Inflammatory macrophage treated with lipopolysaccharide for 1 hour (primary cell): ENCODE measurements around the gene GRM4.
A peak's percentile ranks its signal among the peaks of the same experiment; 100 is the strongest.
"Not testable (repeated sequence)": the region's sequence is repeated elsewhere in the genome, so short reads cannot be mapped to it uniquely, and the experiment has no call there.

Source experiments
- DNase-seq, 2 donors: peaks; one replicate each; pipeline ENCODE4 v3.0.0-alpha.2; 2020 to 2022

The GRM4 gene

DNA sequence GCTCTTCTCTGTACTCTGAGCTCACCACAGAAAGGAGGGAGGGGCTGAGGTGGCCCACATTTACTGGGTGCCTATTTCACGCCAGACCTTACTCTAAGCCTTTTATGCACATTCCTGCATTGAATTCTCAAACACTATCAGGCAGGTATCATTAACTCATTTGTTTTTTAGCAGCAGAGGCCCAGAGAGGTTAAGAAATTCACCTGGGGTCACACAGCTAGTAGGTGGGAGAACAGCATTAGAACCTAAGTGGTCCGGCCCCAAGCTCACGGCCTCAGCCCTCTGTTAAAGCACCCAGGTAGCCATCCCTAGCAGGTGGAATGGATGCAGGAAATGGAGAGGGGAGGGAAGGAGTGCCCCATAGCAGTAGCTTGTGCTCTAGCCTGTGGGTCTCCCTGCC lies 84.5 kb downstream of the GRM4 start:
- DNase-seq = no peak

GRCh38 chr6:34059914-34060313 lies 86.0 kb downstream of the GRM4 start:
- DNase-seq = no peak

- no peak for DNase-seq
Observed at GRCh38 chr6:34059136-34059731, 86.7 kb downstream of the GRM4 start.

- no peak for DNase-seq
Observed at GRCh38 chr6:34057790-34058189, 88.1 kb downstream of the GRM4 start.

GRCh38 chr6:34057191-34057590 lies 88.7 kb downstream of the GRM4 start:
- no peak for DNase-seq

- DNase-seq = peak in 1 of 2 donors; percentile 6
Observed at GRCh38 chr6:34056305-34057108, 89.4 kb downstream of the GRM4 start.

GRCh38 chr6:34055223-34055933 lies 90.5 kb downstream of the GRM4 start:
- peak; percentile 25 to 73 for DNase-seq

DNA sequence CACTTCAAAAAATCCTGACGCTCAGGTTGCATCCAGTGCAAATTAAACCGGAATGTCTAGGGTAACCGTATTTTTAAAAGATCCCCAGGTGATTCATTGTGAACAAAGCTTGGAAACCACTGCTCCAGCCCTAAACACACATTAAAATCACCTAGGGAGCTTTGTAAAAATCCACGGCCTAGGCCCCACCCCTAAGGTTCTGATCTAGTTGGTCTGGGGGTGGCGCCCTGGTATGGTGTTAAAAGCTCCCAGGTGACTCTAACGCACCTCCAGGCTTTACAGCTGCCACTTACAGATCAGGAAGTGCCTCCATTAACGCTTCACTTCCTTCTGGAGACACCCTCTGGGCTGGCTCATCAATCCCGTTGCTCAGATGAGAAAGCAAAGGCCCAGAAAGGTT lies 92.2 kb downstream of the GRM4 start:
- no peak for DNase-seq

GRCh38 chr6:34052918-34053608 lies 92.8 kb downstream of the GRM4 start:
- DNase-seq = no peak

GRCh38 chr6:34052071-34052825 lies 93.6 kb downstream of the GRM4 start:
- DNase-seq = no peak

- DNase-seq = no peak
Observed at GRCh38 chr6:34051331-34051919, 94.5 kb downstream of the GRM4 start.

DNA sequence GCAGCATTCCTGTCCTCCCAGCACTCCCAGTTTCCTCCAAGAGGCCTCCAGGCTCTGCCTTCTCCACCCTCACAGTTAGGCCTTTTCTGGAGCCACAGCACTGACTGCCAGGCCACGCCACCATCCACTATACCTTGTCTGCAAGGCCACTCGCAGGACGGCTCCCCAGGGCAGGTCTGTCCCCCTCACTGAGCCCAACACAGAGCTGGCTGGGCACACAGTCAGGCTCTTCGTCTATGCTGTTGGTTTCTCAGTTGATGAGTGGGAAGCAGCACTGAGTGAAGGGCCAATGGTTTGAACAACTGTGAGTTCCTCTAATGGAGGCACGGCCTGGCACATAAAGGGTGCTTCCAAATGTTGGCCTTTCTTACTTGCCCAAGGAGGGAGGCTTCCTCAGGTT lies 95.2 kb downstream of the GRM4 start:
- no peak for DNase-seq

GRCh38 chr6:34049395-34050342 lies 96.2 kb downstream of the GRM4 start:
- no peak for DNase-seq

GRCh38 chr6:34047913-34048867 lies 97.7 kb downstream of the GRM4 start:
- no peak for DNase-seq

GRCh38 chr6:34046617-34047016 lies 99.3 kb downstream of the GRM4 start:
- DNase-seq = no peak

DNA sequence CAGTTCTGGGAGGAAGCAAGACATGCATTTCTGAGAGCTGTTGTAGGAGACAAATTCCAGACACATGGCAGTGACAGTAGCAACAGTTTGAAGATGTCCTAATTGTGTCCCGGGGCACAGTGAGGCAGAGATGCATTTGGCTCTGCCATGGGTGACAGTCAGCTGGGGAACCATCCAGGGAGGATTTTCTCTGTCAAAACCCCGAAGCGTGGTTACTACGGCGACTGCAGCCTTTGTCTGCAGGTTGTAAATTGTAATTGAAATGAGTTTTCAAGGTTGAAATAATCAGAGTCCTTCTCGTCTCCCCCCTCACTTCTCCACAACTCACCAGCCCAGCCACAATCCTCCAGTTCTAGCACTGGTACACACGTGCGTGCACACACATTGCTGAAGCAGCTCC lies 100.1 kb downstream of the GRM4 start:
- DNase-seq = no peak

DNA sequence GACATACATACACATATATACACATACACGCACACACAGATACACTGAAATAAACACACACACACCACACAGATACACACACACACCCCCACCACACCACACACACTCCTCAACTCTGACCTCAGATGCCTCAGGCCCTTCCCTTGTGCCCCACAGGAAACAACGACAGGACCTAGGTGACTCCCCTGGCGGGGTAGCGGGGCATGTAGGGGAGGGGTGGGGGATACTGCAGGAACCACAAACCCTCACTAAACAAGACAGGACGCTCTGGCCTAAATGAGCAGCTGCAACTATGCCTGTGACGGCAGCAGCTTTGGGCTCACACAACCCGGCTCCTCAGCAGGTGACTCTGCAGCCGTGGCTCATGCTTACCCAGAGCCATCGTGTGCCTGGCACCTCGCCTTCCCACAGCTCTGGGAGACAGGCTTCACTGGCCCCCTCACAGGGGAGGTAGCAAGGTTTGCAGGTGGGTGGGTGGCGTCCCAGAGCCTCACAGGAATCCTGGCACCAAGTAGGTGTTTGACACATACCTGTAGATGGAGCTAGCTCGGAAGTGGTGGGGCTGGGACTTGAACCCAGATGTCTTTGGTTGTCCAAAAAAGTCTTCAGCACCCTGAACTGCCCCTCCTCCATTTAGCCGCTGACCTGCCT lies 100.8 kb downstream of the GRM4 start:
- no peak for DNase-seq

DNA sequence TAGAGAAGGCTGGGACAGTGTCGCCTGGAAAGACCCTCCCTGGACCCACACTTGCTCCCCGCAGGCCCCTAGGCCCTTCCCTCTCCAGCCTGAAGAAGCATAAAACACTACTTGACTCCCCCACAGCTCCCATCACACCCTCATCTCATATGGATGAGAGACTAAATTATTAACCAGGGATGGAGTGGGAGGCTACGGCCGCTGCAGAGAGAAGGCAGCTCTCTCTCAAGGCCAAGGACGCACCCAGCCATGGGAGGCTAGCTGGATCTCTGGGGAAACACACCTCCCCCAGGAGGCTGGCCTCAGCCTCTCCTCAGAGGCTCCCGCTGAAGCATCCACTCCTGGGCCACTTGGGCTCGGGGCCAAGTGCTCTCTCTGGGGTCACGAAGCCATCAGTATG lies 102.5 kb downstream of the GRM4 start:
- DNase-seq = no peak

DNA sequence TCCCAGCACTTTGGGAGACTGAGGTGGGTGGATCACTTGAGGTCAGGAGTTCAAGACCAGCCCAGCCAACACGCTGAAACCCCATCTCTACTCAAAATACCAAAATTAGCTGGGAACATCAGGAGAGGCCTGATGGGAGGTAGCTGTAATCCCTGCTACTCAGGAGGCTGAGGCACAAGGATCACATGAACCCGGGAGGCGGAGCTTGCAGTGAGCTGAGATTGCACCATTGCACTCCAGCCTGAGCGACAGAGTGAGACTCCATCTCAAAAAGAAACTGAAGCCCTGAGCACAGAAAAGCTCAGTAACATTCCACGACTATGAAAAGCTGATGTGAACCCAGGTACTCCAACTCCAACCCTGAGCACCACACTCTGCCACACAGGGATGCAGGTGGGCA lies 103.9 kb downstream of the GRM4 start:
- DNase-seq = not testable (repeated sequence)
